ENCODE data around the gene MARCO. TPM values are rescaled to one million over a fixed set of nuclear protein-coding genes. Genes with fewer than 3 reads are reported as not detected.
"Not testable (repeated sequence)": the region's sequence is repeated elsewhere in the genome, so short reads cannot be mapped to it uniquely, and the experiment has no call there.

MARCO gene
- polyA plus RNA-seq, 1 donor (not counting 4 experiments of a cell fraction or from before 2014, with no cell fraction given) = 0.13 TPM

DNA sequence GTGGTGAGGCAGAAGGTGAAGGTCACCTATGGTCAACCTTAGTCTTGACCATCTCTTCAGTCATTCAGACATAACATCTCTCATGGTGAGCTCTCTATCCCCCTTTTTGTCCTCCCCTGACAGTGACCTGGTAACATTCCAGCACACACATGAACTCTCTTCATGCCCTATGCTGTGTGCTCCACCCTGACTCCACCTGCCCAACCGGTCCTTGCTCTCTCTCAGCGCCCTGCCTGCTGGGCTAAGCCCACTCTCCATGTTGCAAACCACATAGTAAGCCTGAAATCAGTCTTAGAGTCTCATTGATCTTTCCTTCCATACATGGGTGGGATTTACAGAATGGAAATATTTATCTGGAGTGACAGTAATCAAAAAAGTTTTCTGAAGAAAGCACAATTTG, 52.8 kb downstream of the MARCO start:
- TF ChIP-seq, protein P1, sequence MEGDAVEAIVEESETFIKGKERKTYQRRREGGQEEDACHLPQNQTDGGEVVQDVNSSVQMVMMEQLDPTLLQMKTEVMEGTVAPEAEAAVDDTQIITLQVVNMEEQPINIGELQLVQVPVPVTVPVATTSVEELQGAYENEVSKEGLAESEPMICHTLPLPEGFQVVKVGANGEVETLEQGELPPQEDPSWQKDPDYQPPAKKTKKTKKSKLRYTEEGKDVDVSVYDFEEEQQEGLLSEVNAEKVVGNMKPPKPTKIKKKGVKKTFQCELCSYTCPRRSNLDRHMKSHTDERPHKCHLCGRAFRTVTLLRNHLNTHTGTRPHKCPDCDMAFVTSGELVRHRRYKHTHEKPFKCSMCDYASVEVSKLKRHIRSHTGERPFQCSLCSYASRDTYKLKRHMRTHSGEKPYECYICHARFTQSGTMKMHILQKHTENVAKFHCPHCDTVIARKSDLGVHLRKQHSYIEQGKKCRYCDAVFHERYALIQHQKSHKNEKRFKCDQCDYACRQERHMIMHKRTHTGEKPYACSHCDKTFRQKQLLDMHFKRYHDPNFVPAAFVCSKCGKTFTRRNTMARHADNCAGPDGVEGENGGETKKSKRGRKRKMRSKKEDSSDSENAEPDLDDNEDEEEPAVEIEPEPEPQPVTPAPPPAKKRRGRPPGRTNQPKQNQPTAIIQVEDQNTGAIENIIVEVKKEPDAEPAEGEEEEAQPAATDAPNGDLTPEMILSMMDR (optimal IDR thresholded peaks at IDR 0.05 in 1 of 3, IDR thresholded peaks at IDR 0.05 in 1 of 3, conservative IDR thresholded peaks at IDR 0.05 in 1 of 3; ENCODE audit: extremely low read depth in 1 of 3, insufficient read depth in 2 of 3, low read length in 3 of 3) = no peak
- TF ChIP-seq EZH2 (IDR thresholded peaks at IDR 0.05; ENCODE audit: low read length) = no peak
- dilution Hi-C loops (cut with MboI; ENCODE audit: extremely low pct_ligation_motif_present, low sequenced_read_pairs) = no loop called here

DNA sequence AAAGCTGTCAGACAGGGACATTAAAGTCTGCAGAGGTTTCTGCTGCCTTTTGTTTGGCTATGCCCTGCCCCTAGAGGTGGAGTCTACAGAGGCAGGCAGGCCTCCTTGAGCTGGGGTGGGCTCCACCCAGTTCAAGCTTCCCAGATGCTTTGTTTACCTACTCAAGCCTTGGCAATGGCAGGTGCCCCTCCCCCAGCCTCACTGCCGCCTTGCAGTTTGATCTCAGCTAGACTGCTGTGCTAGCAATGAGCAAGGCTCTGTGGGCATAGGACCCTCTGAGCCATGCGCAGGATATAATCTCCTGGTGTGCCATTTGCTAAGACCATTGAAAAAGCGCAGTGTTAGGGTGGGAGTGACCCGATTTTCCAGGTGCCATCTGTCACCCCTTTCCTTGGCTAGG, 61.9 kb downstream of the MARCO start:
- H4K20me1 ChIP-seq (ENCODE audit: control insufficient read depth, extremely low read depth, insufficient read depth, low read length); H3K27ac ChIP-seq (ENCODE audit: control insufficient read depth, insufficient read depth, low read length); H3K79me2 ChIP-seq (ENCODE audit: control insufficient read depth, insufficient read depth, low read length); H3K9me1 ChIP-seq (ENCODE audit: control insufficient read depth, extremely low read depth, insufficient read depth, low read length); H3K4me3 ChIP-seq (ENCODE audit: control insufficient read depth in 2 of 3, extremely low read depth in 1 of 3, insufficient read depth in 2 of 3, low read depth in 1 of 3, low read length in 3 of 3); H3K4me1 ChIP-seq (ENCODE audit: control insufficient read depth, extremely low read depth, insufficient read depth, low read length); H3K9ac ChIP-seq (ENCODE audit: control insufficient read depth, extremely low read depth, insufficient read depth, low read length); H3K36me3 ChIP-seq (ENCODE audit: control insufficient read depth in 2 of 2, extremely low read depth in 1 of 2, insufficient read depth in 2 of 2, low read length in 2 of 2); dilution Hi-C loops (cut with MboI; ENCODE audit: extremely low pct_ligation_motif_present, low sequenced_read_pairs); H3K9me3 ChIP-seq (ENCODE audit: control insufficient read depth, low read depth, low read length); H3K27me3 ChIP-seq (ENCODE audit: control insufficient read depth, extremely low read depth, insufficient read depth, low read length); H2AFZ ChIP-seq (ENCODE audit: control insufficient read depth, low read length); DNase-seq (ENCODE audit: low read depth, low spot score); H3K4me2 ChIP-seq (ENCODE audit: control insufficient read depth, extremely low read depth, insufficient read depth, low read depth, low read length); FAIRE-seq: not testable (repeated sequence)

More for the DNA sequence above, 52.8 kb downstream of the MARCO start:
- H3K79me2 ChIP-seq (ENCODE audit: control insufficient read depth, insufficient read depth, low read length) = no peaks in the 10 kb centered on the region
- peaks cover 19% of the 10 kb centered on the region for H3K4me1 ChIP-seq (ENCODE audit: control insufficient read depth, extremely low read depth, insufficient read depth, low read length)
- no peaks in the 10 kb centered on the region for H3K9me3 ChIP-seq (ENCODE audit: control insufficient read depth, low read depth, low read length)
- DNase-seq (ENCODE audit: low read depth, low spot score) = no peak
- H3K4me3 ChIP-seq (ENCODE audit: control insufficient read depth in 2 of 3, extremely low read depth in 1 of 3, insufficient read depth in 2 of 3, low read depth in 1 of 3, low read length in 3 of 3) = no peak overlapping the region
- peaks cover 11% of the 10 kb centered on the region for H3K27me3 ChIP-seq (ENCODE audit: control insufficient read depth, extremely low read depth, insufficient read depth, low read length)
- H3K4me2 ChIP-seq (ENCODE audit: control insufficient read depth, extremely low read depth, insufficient read depth, low read depth, low read length) = no peak overlapping the region
- no peaks in the 10 kb centered on the region for H3K36me3 ChIP-seq (ENCODE audit: control insufficient read depth in 2 of 2, extremely low read depth in 1 of 2, insufficient read depth in 2 of 2, low read length in 2 of 2)
- H3K9me1 ChIP-seq (ENCODE audit: control insufficient read depth, extremely low read depth, insufficient read depth, low read length) = no peaks in the 10 kb centered on the region
- H4K20me1 ChIP-seq (ENCODE audit: control insufficient read depth, extremely low read depth, insufficient read depth, low read length) = no peaks in the 10 kb centered on the region
- H3K27ac ChIP-seq (ENCODE audit: control insufficient read depth, insufficient read depth, low read length) = no peak overlapping the region
- no peak for FAIRE-seq
- H2AFZ ChIP-seq (ENCODE audit: control insufficient read depth, low read length) = no peak overlapping the region
- H3K9ac ChIP-seq (ENCODE audit: control insufficient read depth, extremely low read depth, insufficient read depth, low read length) = no peak overlapping the region

DNA sequence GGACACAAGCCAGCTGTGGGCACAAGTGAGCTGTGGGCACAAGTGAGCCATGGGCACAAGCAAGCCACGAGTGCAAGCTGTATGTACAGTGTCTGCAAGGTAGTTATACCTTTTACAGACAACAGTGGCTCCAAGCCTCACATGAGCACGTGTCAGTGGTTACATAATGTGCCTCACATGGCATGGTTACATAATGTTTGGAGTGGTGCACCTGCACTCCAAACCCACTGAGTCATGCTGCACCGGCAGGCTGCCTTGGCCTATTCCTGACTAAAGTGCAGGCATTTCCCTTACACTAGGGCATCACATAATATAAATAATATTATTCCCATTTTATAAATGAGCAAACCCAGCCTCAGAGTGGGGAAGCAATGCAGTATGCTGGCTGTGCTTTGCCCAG, 62.6 kb downstream of the MARCO start:
- dilution Hi-C loops (cut with MboI; ENCODE audit: extremely low pct_ligation_motif_present, low sequenced_read_pairs) = no loop called here
- peak; percentile 46 for FAIRE-seq

More for the DNA sequence above, 62.6 kb downstream of the MARCO start:
- DNase-seq (ENCODE audit: low read depth, low spot score) = peak; percentile 19
- Histone ChIP-seq H3K79me2 (ENCODE audit: control insufficient read depth, insufficient read depth, low read length) (no peaks in the 10 kb centered on the region), H3K9ac (ENCODE audit: control insufficient read depth, extremely low read depth, insufficient read depth, low read length) (no peak overlapping the region), H3K4me2 (ENCODE audit: control insufficient read depth, extremely low read depth, insufficient read depth, low read depth, low read length) (no peak overlapping the region), H3K27me3 (ENCODE audit: control insufficient read depth, extremely low read depth, insufficient read depth, low read length) (peaks cover 11% of the 10 kb centered on the region), H2AFZ (ENCODE audit: control insufficient read depth, low read length) (no peak overlapping the region), H3K4me3 (ENCODE audit: control insufficient read depth in 2 of 3, extremely low read depth in 1 of 3, insufficient read depth in 2 of 3, low read depth in 1 of 3, low read length in 3 of 3) (no peak overlapping the region), H3K9me1 (ENCODE audit: control insufficient read depth, extremely low read depth, insufficient read depth, low read length) (no peaks in the 10 kb centered on the region), H3K36me3 (ENCODE audit: control insufficient read depth in 2 of 2, extremely low read depth in 1 of 2, insufficient read depth in 2 of 2, low read length in 2 of 2) (no peaks in the 10 kb centered on the region), H3K4me1 (ENCODE audit: control insufficient read depth, extremely low read depth, insufficient read depth, low read length) (peaks cover 2% of the 10 kb centered on the region), H3K27ac (ENCODE audit: control insufficient read depth, insufficient read depth, low read length) (no peak overlapping the region), H4K20me1 (ENCODE audit: control insufficient read depth, extremely low read depth, insufficient read depth, low read length) (no peaks in the 10 kb centered on the region), H3K9me3 (ENCODE audit: control insufficient read depth, low read depth, low read length) (no peaks in the 10 kb centered on the region)
- TF ChIP-seq, protein P1 (optimal IDR thresholded peaks at IDR 0.05 in 1 of 3, IDR thresholded peaks at IDR 0.05 in 1 of 3, conservative IDR thresholded peaks at IDR 0.05 in 1 of 3; ENCODE audit: extremely low read depth in 1 of 3, insufficient read depth in 2 of 3, low read length in 3 of 3) = no peak
- no peak for TF ChIP-seq EZH2 (IDR thresholded peaks at IDR 0.05; ENCODE audit: low read length)

Measured in keratinocyte (primary cell).